T-helper 2 cell treated with Interferon-gamma antibody and Interleukin-4, amounts not matched to agents 5 μg/mL and 100 μg/mL, for 36 hours (primary cell): ENCODE data around the gene FBLN7.

Source experiments
- DNase-seq: peaks from one replicate; pipeline ENCODE4 v3.0.0; 2021; ENCODE audit warnings: low spot score
- H3K27ac Mint-ChIP-seq: one replicate; pipeline ENCODE4 v1.8.0; 2021; ENCODE audit warnings: mild to moderate bottlenecking, mixed read lengths
- H3K27me3 Mint-ChIP-seq: one replicate; pipeline ENCODE4 v1.8.0; 2021; ENCODE audit warnings: low read depth, mixed read lengths
- H3K36me3 Mint-ChIP-seq: one replicate; pipeline ENCODE4 v1.8.0; 2021; ENCODE audit warnings: low read depth, mixed read lengths
- H3K4me1 Mint-ChIP-seq: one replicate; pipeline ENCODE4 v1.8.0; 2021; ENCODE audit warnings: low read depth, mixed read lengths
- H3K4me3 Mint-ChIP-seq: one replicate; pipeline ENCODE4 v1.8.0; 2022; ENCODE audit warnings: mild to moderate bottlenecking, moderate library complexity, mixed read lengths
- H3K9me3 Mint-ChIP-seq: one replicate; pipeline ENCODE4 v1.8.0; 2021; ENCODE audit warnings: mixed read lengths

The FBLN7 gene

DNA sequence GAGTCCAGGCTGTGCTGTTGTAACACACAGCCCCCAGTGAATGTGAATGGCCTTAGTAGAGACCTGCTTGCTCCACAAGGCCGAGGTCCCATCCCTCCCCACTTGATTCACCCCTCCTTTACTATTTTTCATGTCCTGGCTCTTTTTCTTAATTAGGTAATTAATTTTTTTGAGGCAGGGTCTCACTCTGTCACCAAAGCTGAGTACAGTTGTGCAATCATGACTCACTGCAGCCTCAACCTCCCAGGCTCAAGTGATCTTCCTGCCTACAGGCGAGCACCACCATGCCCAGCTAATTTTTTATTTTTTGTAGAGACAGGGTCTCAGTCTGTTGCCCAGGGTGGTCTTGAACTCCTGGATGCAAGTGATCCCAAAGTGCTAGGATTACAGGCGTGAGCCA is 19.3 kb downstream of the FBLN7 start:
- H3K4me3 Mint-ChIP-seq: no peak overlapping the region
- no peaks in the 10 kb centered on the region for H3K27me3 Mint-ChIP-seq
- H3K4me1 Mint-ChIP-seq: peaks cover 21% of the 10 kb centered on the region
- H3K9me3 Mint-ChIP-seq: no peaks in the 10 kb centered on the region
- no peak for DNase-seq
- H3K36me3 Mint-ChIP-seq: no peaks in the 10 kb centered on the region
- H3K27ac Mint-ChIP-seq: no peak overlapping the region

DNA sequence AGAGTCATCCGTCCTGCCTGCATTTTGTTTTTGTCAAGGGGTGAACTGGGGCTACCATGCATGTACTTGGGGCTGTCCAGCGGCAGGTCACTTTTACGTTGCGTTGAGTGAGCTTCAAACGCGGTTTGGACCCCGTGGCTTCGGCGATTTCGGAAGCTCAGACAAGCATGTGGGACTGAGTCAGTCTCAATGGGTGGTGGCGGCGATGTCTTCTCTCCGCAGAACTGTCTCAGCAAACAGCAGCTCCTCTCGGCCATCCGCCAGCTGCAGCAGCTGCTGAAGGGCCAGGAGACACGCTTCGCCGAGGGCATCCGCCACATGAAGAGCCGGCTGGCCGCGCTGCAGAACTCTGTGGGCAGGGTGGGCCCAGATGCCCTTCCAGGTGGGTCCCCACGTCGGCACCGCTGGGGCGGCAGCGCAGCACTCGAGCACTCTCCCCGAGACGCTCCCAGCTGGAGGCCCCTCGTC is 21.3 kb downstream of the FBLN7 start:
- H3K4me1 Mint-ChIP-seq: peaks cover 21% of the 10 kb centered on the region
- H3K27ac Mint-ChIP-seq: no peak overlapping the region

DNA sequence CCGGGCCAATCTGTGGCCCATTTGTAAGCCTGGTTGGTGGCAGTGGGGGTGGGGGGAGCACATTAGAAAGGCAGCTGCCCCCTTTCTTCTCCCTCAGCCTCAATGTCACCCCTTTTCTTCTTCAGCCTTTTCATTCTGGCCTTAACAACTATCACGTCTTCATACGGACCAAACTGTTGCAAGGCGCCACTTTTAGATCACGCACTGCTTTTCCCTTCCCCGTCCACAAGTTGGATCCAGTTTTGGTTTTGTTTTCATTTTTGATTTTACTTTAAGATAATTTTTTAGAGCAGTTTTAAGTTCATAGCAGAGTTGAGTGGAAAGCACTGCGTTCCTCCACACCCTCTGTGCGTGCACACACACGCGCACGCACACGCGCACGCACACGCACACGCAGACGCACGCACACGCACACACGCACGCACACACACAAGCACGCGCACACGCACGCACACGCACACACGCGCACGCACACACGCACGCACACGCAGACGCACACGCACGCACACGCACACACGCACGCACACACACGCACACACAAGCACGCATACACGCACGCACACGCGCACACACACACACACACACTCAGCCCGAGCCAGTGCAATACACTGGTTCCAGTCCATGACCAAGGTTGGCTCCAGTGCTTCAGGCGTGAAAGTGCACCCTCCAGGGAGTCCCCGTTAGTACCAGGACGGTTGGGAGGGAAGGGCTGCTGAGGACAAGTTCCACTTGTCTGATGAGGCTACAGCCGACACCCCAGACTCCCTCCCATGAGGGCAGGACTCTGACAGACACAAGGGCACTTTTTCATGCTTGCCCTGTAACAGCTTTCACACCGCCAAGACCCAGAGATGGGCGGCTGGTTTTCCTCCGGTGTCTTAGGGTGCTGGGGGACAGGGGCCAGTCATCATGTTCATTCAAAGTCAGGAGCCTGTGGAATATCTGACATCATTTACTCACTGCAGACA is 22.4 kb downstream of the FBLN7 start:
- Mint-ChIP-seq H3K4me1 (peaks cover 16% of the 10 kb centered on the region), H3K36me3 (no peaks in the 10 kb centered on the region), H3K27me3 (no peaks in the 10 kb centered on the region), H3K27ac (peak overlapping the region; percentile 18), H3K4me3 (no peak overlapping the region), H3K9me3 (no peaks in the 10 kb centered on the region)
- DNase-seq: no peak

More for the DNA sequence above, 21.3 kb downstream of the FBLN7 start:
- H3K36me3 Mint-ChIP-seq: no peaks in the 10 kb centered on the region
- no peak overlapping the region for H3K4me3 Mint-ChIP-seq
- no peaks in the 10 kb centered on the region for H3K27me3 Mint-ChIP-seq
- no peak for DNase-seq
- no peaks in the 10 kb centered on the region for H3K9me3 Mint-ChIP-seq

DNA sequence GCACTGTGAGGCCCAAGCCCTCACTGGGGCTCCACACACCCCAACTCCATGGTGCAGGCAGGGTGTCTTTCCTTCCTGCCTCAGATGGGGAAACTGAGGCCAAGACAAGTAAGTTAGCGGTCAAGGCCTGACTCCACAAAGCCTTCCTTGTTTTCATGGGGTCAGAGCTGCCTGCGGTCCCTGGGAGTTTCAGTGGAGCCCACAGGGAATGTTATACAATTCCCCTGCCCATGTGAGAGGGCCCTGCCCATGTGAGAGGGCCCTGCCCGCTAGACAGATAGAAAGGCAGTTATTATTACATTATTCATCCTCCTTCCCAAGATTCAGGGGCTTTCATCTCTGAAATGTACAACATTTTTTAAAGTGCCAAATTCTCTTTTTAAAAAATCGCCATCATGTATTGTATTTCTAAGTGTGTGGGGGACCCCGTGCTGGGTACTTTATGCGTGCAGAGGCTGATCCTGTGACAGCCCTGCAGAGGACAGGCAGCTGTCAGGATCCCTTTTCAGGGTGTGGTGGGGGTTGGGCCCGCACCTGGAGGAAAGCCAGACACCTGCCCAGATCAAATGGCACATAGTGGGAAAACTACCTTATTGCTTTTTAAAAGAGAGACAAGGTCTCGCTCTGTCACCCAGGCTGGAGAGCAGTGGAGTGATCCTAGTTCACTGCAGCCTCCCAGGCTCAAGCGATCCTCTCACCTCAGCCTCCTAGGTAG is 23.4 kb downstream of the FBLN7 start:
- no peak for DNase-seq
- Mint-ChIP-seq H3K9me3 (no peaks in the 10 kb centered on the region), H3K36me3 (no peaks in the 10 kb centered on the region), H3K4me1 (peaks cover 6% of the 10 kb centered on the region), H3K27me3 (no peaks in the 10 kb centered on the region), H3K27ac (no peak overlapping the region), H3K4me3 (no peak overlapping the region)

DNA sequence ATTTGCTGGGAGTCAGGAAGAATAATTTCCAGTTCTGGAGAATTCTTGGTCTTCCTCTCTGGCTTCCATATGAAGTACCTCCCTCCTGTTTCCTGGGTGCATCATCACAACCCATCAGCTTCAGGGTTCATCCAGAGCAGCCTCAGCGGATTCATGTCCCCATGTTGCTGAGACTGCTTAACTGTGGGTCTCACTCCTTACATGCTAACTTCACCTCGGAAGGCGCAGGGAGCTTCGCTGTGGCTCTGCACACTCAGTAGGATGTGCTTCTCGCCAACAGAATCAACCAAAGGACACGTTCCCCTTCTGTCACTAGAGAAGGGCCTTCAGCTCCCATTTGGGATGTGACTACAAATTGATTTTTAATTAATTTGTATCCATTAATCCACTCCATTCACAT is 24.2 kb downstream of the FBLN7 start:
- Mint-ChIP-seq H3K27me3 (no peaks in the 10 kb centered on the region), H3K27ac (no peak overlapping the region), H3K4me3 (no peak overlapping the region)

DNA sequence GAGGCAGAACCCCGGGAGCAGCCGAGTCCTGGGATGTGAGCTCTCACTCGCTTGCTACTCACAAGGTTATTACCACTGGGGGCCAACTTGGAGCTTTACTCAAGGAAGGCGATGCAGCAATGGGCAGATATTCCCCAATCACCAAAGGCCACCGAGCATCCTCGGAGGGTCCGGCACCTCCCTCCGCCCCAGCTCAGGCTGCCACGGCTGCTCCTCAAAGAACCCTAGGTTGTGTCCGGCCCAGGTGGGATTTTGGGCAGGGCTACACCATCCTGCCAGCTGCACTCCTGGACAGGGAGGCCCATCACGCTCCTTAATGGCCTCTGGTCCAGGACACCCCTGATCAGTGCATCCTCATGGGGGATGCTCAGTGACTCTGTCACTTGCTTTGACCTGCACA is 24.8 kb downstream of the FBLN7 start:
- Mint-ChIP-seq H3K4me3 (no peak overlapping the region), H3K27ac (no peak overlapping the region), H3K36me3 (no peaks in the 10 kb centered on the region), H3K9me3 (no peaks in the 10 kb centered on the region), H3K4me1 (peaks cover 4% of the 10 kb centered on the region), H3K27me3 (no peaks in the 10 kb centered on the region)
- no peak for DNase-seq

More for the DNA sequence above, 24.2 kb downstream of the FBLN7 start:
- no peak for DNase-seq
- Mint-ChIP-seq H3K9me3 (no peaks in the 10 kb centered on the region), H3K36me3 (no peaks in the 10 kb centered on the region), H3K4me1 (peaks cover 3% of the 10 kb centered on the region)

DNA sequence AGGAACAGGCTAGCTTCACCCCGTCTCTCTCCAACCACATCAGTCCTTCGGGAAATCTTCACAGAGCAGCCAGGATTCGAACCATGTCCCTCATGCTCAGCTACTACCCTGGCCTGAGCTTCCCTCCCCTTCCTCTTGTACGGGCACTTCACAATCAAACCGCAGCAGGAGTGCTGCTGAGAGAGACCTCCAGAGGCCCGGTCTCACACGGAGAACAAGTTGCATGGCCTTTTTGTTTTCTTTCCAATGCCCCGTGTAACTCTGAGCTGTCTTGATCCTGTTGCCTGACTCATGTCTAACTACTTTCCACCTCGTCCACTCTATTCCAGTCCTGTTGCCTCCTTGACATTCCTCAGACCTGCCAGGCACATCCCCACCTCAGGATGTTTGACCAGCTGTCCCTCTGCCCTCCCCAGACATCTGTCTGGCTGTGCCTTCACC is 25.4 kb downstream of the FBLN7 start:
- Mint-ChIP-seq H3K4me3 (no peak overlapping the region), H3K4me1 (peaks cover 9% of the 10 kb centered on the region), H3K9me3 (no peaks in the 10 kb centered on the region), H3K27me3 (no peaks in the 10 kb centered on the region), H3K36me3 (no peaks in the 10 kb centered on the region), H3K27ac (no peak overlapping the region)
- DNase-seq: no peak

DNA sequence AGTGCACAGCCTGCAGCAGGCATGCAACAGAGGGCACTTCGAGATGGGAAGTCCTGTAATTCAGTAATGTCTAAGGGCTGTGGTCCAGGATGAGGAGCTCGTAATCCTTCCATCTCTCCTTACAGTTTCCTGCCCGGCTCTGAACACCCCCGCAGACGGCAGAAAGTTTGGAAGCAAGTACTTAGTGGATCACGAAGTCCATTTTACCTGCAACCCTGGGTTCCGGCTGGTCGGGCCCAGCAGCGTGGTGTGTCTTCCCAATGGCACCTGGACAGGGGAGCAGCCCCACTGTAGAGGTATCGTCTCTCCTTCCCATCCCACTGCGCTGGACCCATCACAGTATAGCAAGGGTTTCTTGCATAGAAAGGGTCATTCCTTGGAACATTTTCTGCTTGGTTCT is 26.7 kb downstream of the FBLN7 start:
- no peak overlapping the region for H3K27ac Mint-ChIP-seq
- no peaks in the 10 kb centered on the region for H3K36me3 Mint-ChIP-seq
- no peaks in the 10 kb centered on the region for H3K9me3 Mint-ChIP-seq
- no peak for DNase-seq
- H3K27me3 Mint-ChIP-seq: no peaks in the 10 kb centered on the region
- H3K4me1 Mint-ChIP-seq: peaks cover 10% of the 10 kb centered on the region
- H3K4me3 Mint-ChIP-seq: no peak overlapping the region

DNA sequence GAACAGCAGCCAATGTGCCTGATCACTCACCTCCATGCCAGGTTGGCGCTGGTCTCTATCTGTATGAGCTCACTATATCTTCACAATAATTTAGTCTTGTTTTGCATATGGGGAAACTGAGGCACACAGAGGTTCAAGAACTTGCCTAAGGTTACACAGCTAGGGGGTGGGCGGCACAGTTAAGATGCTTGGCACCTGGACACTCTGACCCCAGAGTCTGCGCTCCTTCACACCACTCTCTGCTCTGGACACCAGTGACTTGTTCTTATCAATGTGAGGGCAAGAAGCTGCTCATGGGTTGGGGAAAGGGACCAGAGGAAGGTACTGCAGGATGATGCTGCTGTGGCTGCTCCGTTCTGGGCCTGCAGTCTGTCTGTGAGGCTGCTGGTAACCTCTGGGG is 27.1 kb downstream of the FBLN7 start:
- Mint-ChIP-seq H3K4me3 (no peak overlapping the region), H3K27ac (no peak overlapping the region), H3K27me3 (no peaks in the 10 kb centered on the region), H3K9me3 (no peaks in the 10 kb centered on the region), H3K4me1 (peaks cover 9% of the 10 kb centered on the region), H3K36me3 (no peaks in the 10 kb centered on the region)
- no peak for DNase-seq

DNA sequence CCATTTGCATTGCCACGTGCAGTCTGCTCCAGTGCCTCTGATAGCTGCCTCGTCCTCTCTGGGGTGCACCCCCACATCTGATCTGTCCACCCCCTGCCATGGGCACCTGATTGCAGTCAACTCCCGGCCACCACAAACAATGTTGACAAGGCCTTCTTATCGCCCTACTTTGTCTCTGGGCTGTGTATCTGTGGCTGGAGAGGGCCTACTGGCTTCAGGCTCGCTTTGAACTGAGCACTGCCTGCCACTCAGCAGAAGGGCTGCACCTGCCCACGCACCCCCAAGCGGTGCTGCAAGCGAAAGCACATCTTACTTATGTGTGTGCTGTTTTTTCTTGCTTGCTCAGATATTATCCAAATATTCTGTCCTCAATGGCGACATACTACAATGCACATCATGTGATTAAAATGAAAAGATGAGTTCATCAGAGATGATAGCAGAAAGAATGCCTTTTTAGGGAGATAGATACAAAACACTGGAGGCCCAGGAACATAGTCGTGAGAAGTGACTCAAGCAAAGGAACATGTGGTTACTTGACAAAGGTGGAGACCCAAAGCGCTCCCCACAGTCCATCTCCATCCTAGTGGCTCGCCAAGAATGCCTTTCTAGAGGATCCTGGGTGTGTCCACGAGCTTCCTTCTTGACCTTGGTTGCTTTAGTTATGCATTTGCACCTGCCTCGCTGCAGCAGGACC is 28.8 kb downstream of the FBLN7 start:
- Mint-ChIP-seq H3K36me3 (no peaks in the 10 kb centered on the region), H3K9me3 (no peaks in the 10 kb centered on the region), H3K27me3 (no peaks in the 10 kb centered on the region), H3K4me1 (peaks cover 7% of the 10 kb centered on the region), H3K4me3 (no peak overlapping the region), H3K27ac (no peak overlapping the region)
- DNase-seq: no peak

DNA sequence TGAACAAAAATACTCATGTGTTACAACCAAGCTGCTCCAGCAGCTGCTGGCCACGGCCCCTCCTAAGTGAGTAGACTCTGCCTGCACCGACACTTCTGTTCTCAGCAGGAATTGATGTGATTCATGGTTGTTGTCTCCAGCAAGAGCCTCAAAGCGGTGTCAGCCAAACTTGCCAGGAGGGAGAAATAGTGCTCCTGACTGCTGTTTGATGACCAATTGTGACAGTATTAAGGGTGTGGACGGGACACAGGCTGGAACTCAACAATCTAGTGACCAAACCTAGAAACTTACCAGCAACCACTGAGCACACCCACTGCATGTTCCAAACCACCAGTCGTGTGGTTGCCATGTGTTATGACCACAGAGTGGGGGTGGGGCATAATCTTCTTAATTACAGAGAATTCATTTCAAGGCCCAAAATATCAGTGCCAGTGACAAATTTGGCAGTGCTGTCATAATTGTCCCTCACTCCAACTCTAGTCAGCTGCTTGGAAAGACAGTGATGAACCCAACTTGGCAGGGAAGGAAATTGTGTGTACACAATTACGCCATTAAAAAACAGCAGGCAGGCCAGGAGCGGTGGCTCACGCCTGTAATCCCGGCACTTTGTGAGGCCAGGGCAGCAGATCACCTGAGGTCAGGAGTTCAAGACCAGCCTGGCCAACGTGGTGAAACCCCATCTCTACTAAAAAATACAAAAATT is 30.4 kb downstream of the FBLN7 start:
- H3K9me3 Mint-ChIP-seq: no peaks in the 10 kb centered on the region
- no peaks in the 10 kb centered on the region for H3K36me3 Mint-ChIP-seq
- H3K27me3 Mint-ChIP-seq: no peaks in the 10 kb centered on the region
- H3K4me1 Mint-ChIP-seq: peaks cover 15% of the 10 kb centered on the region
- H3K4me3 Mint-ChIP-seq: no peak overlapping the region
- no peak for DNase-seq
- H3K27ac Mint-ChIP-seq: no peak overlapping the region

DNA sequence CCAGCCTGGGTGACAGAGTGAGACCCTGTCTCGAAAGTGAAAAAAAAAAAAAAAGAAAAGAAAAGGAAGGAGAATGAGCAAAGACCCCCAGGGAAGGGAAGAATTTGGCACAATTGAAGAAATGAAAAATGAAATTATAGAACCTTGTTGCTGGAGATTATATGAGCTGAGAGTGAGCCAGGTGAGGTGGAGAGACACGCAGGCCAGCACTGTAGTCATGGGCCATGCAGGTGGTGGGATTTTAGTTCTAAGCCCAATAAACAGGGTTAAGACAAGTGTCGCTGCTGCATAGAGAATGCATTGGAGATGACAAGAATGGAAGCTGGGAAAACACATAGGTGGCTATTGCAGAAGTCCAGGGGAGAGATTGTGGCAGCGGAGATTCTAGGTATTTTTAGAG is 32.3 kb downstream of the FBLN7 start:
- Mint-ChIP-seq H3K4me3 (no peak overlapping the region), H3K9me3 (no peaks in the 10 kb centered on the region), H3K27me3 (no peaks in the 10 kb centered on the region), H3K36me3 (no peaks in the 10 kb centered on the region), H3K4me1 (peaks cover 16% of the 10 kb centered on the region), H3K27ac (no peak overlapping the region)
- DNase-seq: no peak

DNA sequence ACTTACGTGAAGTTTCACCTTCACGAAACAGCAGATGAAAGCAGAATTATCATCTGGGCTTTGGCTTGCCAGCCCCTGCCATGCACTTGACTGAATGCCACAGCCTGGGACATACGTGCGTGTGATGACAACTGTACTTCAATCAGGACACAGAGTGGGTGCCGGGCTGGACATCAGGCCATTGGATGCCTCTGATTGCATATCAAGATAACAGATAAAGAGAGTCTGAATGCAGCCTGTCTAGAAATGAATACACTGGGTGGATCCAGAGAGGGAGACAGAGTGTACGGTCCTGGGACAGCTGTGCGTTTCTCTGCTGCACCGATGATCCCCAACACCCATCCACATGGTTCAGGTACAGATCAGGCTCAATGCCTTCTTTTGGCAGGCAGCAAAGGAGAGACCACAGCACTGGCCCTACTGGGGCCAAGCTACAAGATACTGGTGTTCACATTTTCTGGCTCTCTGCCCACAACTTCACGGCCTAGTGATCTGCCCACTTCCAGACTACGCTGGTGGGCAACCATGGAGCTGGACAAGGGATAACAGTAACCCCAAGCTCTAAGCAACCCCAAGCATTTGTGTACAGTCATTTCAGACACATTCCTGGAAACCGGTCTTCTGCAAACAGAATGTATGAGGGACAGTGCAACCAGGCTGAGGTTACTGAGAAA is 35.6 kb downstream of the FBLN7 start:
- DNase-seq: no peak
- Mint-ChIP-seq H3K27ac (peak overlapping the region; percentile 12), H3K4me3 (peak overlapping the region; percentile 21), H3K27me3 (no peaks in the 10 kb centered on the region), H3K4me1 (peaks cover 10% of the 10 kb centered on the region), H3K36me3 (no peaks in the 10 kb centered on the region), H3K9me3 (no peaks in the 10 kb centered on the region)
